ENCODE data around the gene ZNF473.
A peak's percentile ranks its signal among the peaks of the same experiment; 100 is the strongest.

The ZNF473 gene

GRCh38 chr19:50003810-50004419 is 21.9 kb upstream of the ZNF473 start:
- 95% methylated on average over 8 to 9 of the region's 11 CpGs for WGBS, 2 experiments (ENCODE audit: insufficient coverage in 2 of 2)
- no peaks in the 10 kb centered on the region for H3K9me3 ChIP-seq (ENCODE audit: control insufficient read depth, low read length)
- H3K36me3 ChIP-seq (ENCODE audit: control insufficient read depth, insufficient read depth, low read length), result peaks cover 72% of the 10 kb centered on the region
- H3K4me1 ChIP-seq (ENCODE audit: control insufficient read depth, insufficient read depth, low read length, poor library complexity, severe bottlenecking), result peaks cover 8% of the 10 kb centered on the region
- H3K27ac ChIP-seq (ENCODE audit: low read depth, low read length, severe bottlenecking), result peak overlapping the region; percentile 74
- no peak overlapping the region for H3K4me3 ChIP-seq (ENCODE audit: extremely low read depth, insufficient read depth, low read length, poor library complexity, severe bottlenecking)

DNA sequence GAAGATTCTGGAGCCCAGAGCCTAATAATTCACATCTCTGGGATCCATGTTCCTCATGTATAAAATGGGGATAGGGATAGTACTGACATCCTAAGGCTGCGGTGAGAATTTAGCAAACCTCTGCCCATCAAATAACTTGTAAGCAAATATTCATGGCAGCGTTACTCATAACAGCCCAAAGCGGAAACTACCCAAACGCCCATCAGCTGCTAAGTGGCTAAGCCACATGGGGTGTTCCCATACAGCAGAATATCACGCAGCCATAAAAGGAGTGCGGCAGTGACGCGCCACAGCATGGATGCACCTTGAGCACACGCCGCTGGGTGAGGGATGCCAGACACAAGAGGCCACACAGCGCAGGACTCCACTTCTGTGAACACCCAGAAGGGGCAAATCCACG is 20.4 kb upstream of the ZNF473 start:
- Histone ChIP-seq H3K27ac (ENCODE audit: low read depth, low read length, severe bottlenecking) (no peak overlapping the region), H3K4me3 (ENCODE audit: extremely low read depth, insufficient read depth, low read length, poor library complexity, severe bottlenecking) (no peak overlapping the region), H3K36me3 (ENCODE audit: control insufficient read depth, insufficient read depth, low read length) (peaks cover 60% of the 10 kb centered on the region), H3K9me3 (ENCODE audit: control insufficient read depth, low read length) (no peaks in the 10 kb centered on the region), H3K4me1 (ENCODE audit: control insufficient read depth, insufficient read depth, low read length, poor library complexity, severe bottlenecking) (peaks cover 8% of the 10 kb centered on the region)
- WGBS, 2 experiments (ENCODE audit: insufficient coverage in 2 of 2), result 97 to 100% methylated on average over 12 of the region's 12 CpGs

DNA sequence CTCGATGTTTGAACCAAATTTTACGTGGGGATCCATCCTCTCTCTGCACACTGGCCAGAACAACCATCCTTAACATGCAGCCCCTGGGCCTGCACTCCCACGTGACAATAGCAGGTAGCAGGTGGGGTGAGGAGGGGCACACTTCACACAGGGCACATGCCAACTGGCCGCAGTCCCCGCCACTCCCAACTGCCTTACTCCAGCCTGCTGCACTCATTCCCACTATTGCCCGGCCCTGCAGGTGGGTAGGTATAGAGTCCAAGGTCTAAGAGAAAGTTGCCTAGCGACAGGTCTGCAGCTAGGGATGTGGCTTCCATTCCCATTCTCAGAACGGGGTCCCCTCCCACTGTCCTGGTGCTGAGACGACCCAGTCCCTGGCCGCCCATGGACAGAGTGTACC is 18.6 kb upstream of the ZNF473 start:
- H3K4me1 ChIP-seq (ENCODE audit: control insufficient read depth, insufficient read depth, low read length, poor library complexity, severe bottlenecking), result peaks cover 8% of the 10 kb centered on the region
- 95 to 96% methylated on average over 4 to 6 of the region's 10 CpGs for WGBS, 2 experiments (ENCODE audit: insufficient coverage in 2 of 2)
- H3K4me3 ChIP-seq (ENCODE audit: extremely low read depth, insufficient read depth, low read length, poor library complexity, severe bottlenecking), result no peak overlapping the region
- no peaks in the 10 kb centered on the region for H3K9me3 ChIP-seq (ENCODE audit: control insufficient read depth, low read length)
- H3K36me3 ChIP-seq (ENCODE audit: control insufficient read depth, insufficient read depth, low read length), result peaks cover 60% of the 10 kb centered on the region
- H3K27ac ChIP-seq (ENCODE audit: low read depth, low read length, severe bottlenecking), result no peak overlapping the region

DNA sequence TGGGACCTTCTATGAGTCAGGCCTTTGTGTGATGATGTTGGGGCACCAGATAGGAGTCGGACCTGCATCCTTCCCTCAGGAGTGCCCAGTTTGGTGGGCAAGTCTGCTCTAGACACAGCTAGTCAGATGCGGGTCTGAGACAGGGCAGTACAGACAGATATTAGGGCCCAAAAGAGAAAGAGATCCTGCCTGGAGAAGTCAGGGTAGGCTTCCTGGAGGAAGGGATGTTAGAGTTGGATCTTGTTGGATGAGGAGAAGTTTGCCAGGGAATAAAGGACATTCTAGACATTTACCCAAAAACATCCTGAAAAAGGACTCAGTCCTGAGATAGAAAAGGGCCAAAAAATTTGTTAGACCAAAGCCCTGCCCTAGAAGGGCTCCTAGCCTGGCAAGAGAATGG is 17.9 kb upstream of the ZNF473 start:
- Histone ChIP-seq H3K4me3 (ENCODE audit: extremely low read depth, insufficient read depth, low read length, poor library complexity, severe bottlenecking) (no peak overlapping the region), H3K9me3 (ENCODE audit: control insufficient read depth, low read length) (no peaks in the 10 kb centered on the region), H3K36me3 (ENCODE audit: control insufficient read depth, insufficient read depth, low read length) (peaks cover 55% of the 10 kb centered on the region), H3K4me1 (ENCODE audit: control insufficient read depth, insufficient read depth, low read length, poor library complexity, severe bottlenecking) (peaks cover 8% of the 10 kb centered on the region), H3K27ac (ENCODE audit: low read depth, low read length, severe bottlenecking) (no peak overlapping the region)
- WGBS, 2 experiments (ENCODE audit: insufficient coverage in 2 of 2), result 100% methylated on average over 1 to 2 of the region's 2 CpGs

GRCh38 chr19:50008532-50008931 is 17.3 kb upstream of the ZNF473 start:
- 61 to 69% methylated on average over 9 to 10 of the region's 10 CpGs for WGBS, 2 experiments (ENCODE audit: insufficient coverage in 2 of 2)
- peaks cover 56% of the 10 kb centered on the region for H3K36me3 ChIP-seq (ENCODE audit: control insufficient read depth, insufficient read depth, low read length)
- peaks cover 8% of the 10 kb centered on the region for H3K4me1 ChIP-seq (ENCODE audit: control insufficient read depth, insufficient read depth, low read length, poor library complexity, severe bottlenecking)
- H3K4me3 ChIP-seq (ENCODE audit: extremely low read depth, insufficient read depth, low read length, poor library complexity, severe bottlenecking), result no peak overlapping the region
- no peak overlapping the region for H3K27ac ChIP-seq (ENCODE audit: low read depth, low read length, severe bottlenecking)
- H3K9me3 ChIP-seq (ENCODE audit: control insufficient read depth, low read length), result no peaks in the 10 kb centered on the region

DNA sequence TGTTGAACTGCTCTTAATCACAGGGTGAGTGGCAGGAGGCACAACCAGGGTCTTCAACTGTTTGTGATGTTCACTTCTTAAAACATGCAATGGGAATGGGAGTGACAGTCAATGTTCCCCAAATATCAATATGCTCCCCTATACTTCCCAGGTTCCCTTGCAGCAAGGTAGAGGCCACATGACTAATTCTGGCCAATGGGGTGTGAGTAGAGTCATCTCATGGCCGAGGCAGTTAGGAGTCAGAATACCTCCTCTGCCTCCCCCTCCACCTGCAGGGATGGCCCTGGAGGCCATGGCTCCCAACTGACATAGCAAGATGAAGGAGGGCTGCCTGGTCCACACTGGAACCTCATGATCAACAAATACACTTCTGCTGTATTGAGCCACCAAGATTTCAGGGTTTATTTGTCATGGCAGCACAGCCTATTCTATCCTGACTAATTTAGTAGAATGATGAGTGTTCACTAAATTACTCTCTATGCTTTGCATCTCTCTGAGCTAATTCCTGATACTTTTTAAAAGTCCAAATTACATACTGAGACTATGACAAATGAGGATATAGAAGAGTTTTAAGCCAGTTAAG is 9.5 kb upstream of the ZNF473 start:
- WGBS, 2 experiments (ENCODE audit: insufficient coverage in 2 of 2), result 86% methylated on average over 1 of the region's 1 CpG; no CpG with 5 or more reads in 1 of the 2 experiments
- H3K4me3 ChIP-seq (ENCODE audit: extremely low read depth, insufficient read depth, low read length, poor library complexity, severe bottlenecking), result no peak overlapping the region
- no peaks in the 10 kb centered on the region for H3K9me3 ChIP-seq (ENCODE audit: control insufficient read depth, low read length)
- no peaks in the 10 kb centered on the region for H3K4me1 ChIP-seq (ENCODE audit: control insufficient read depth, insufficient read depth, low read length, poor library complexity, severe bottlenecking)
- H3K27ac ChIP-seq (ENCODE audit: low read depth, low read length, severe bottlenecking), result no peak overlapping the region
- peaks cover 78% of the 10 kb centered on the region for H3K36me3 ChIP-seq (ENCODE audit: control insufficient read depth, insufficient read depth, low read length)

GRCh38 chr19:50020481-50020880 is 5.3 kb upstream of the ZNF473 start:
- H3K4me1 ChIP-seq (ENCODE audit: control insufficient read depth, insufficient read depth, low read length, poor library complexity, severe bottlenecking), result no peaks in the 10 kb centered on the region
- H3K9me3 ChIP-seq (ENCODE audit: control insufficient read depth, low read length), result no peaks in the 10 kb centered on the region
- no peak overlapping the region for H3K27ac ChIP-seq (ENCODE audit: low read depth, low read length, severe bottlenecking)
- peaks cover 61% of the 10 kb centered on the region for H3K36me3 ChIP-seq (ENCODE audit: control insufficient read depth, insufficient read depth, low read length)
- WGBS, 2 experiments (ENCODE audit: insufficient coverage in 2 of 2), result 96 to 97% methylated on average over 5 of the region's 6 CpGs
- no peak overlapping the region for H3K4me3 ChIP-seq (ENCODE audit: extremely low read depth, insufficient read depth, low read length, poor library complexity, severe bottlenecking)

DNA sequence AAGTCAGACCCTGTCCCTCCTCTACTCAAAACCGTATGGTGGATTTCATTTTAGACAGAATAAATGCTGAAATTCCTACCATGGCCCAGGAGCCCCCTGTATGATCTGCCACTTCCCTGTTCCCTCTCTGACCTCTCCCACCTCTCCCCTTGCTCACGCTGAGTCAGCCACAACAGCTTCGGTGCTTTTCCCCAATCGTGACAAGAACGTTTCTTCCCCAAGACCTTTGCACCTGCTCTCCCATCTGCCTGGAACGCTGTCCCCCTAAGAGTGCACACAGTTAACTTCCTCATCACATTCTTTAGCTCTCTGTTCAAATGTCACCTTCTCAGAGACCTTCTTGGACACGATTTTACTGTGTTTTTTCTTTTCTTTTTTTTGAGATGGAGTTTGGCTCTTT is 3.0 kb upstream of the ZNF473 start:
- Histone ChIP-seq H3K4me3 (ENCODE audit: extremely low read depth, insufficient read depth, low read length, poor library complexity, severe bottlenecking) (no peak overlapping the region), H3K27ac (ENCODE audit: low read depth, low read length, severe bottlenecking) (no peak overlapping the region), H3K4me1 (ENCODE audit: control insufficient read depth, insufficient read depth, low read length, poor library complexity, severe bottlenecking) (peaks cover 8% of the 10 kb centered on the region), H3K9me3 (ENCODE audit: control insufficient read depth, low read length) (peaks cover 7% of the 10 kb centered on the region), H3K36me3 (ENCODE audit: control insufficient read depth, insufficient read depth, low read length) (peaks cover 48% of the 10 kb centered on the region)
- 89 to 96% methylated on average over 5 to 7 of the region's 7 CpGs for WGBS, 2 experiments (ENCODE audit: insufficient coverage in 2 of 2)

DNA sequence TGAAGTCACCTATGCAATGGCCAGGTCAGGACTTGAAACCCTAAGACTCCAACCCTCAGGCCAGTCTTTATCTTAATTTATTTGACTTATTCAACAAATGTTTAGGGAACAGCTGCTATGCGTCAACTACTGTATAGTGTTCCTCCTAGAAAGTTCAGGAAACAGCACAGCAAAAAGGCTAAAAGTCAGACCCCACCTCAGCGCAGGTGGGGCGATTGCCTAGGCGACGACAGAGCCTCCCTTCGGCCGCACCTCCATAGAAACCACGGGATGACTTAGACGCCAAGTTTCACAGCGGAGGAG is 1.1 kb upstream of the ZNF473 start:
- WGBS, 2 experiments (ENCODE audit: insufficient coverage in 2 of 2), result 3% methylated on average over 10 of the region's 10 CpGs
- peaks cover 8% of the 10 kb centered on the region for H3K4me1 ChIP-seq (ENCODE audit: control insufficient read depth, insufficient read depth, low read length, poor library complexity, severe bottlenecking)
- H3K27ac ChIP-seq (ENCODE audit: low read depth, low read length, severe bottlenecking), result peak overlapping the region; percentile 74
- H3K4me3 ChIP-seq (ENCODE audit: extremely low read depth, insufficient read depth, low read length, poor library complexity, severe bottlenecking), result peak overlapping the region; percentile 99
- peaks cover 37% of the 10 kb centered on the region for H3K36me3 ChIP-seq (ENCODE audit: control insufficient read depth, insufficient read depth, low read length)
- peaks cover 7% of the 10 kb centered on the region for H3K9me3 ChIP-seq (ENCODE audit: control insufficient read depth, low read length)

DNA sequence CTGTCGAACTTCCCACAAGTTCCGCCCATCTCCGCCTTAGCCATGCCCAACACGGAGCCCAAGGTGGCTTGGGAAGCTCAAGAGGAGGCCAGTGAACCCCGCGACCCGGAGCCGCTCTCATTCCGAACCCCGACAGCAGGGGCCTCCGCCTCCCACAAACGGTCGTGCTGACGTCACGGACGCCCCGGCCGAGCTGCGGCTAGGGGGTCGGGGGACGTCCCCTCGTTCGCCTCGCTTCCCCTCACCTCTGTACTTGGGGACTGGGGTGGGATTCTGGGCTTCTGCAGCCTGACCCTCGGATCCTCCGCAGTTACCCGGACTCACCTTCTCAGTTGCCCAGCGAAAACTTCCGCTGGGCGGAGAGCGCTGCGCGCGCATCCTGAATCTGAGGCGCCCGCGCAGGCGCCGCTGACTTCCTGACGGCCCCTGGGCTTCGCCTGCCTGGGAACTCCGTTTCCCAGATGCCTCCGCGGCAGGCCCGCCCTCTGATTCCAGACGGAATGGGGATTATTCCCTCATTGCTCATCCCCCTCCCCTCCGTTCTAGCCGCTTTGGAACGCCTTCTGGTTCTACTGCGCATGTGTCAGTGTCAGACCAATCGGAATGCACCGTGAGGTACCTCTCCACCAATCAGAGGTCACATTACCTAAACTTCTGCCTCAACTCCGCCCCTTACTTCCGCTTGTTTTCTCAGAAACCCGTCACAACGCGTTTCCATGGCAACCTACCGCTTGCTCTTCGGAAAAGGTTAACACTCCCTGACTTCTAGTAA is 597 bp upstream of the ZNF473 start, which contains the start of gene VRK3:
VRK3 (minus strand) TSS at position 351 of the 772 bp plus-strand sequence. CDS start 9,210 bp downstream, outside the sequence.
- Histone ChIP-seq H3K4me3 (ENCODE audit: extremely low read depth, insufficient read depth, low read length, poor library complexity, severe bottlenecking) (peak within 1 kb of the TSS; percentile 99), H3K9me3 (ENCODE audit: control insufficient read depth, low read length) (peaks cover 7% of the 10 kb centered on the region), H3K4me1 (ENCODE audit: control insufficient read depth, insufficient read depth, low read length, poor library complexity, severe bottlenecking) (peaks cover 8% of the 10 kb centered on the region), H3K27ac (ENCODE audit: low read depth, low read length, severe bottlenecking) (peak within 1 kb of the TSS; percentile 95), H3K36me3 (ENCODE audit: control insufficient read depth, insufficient read depth, low read length) (peaks cover 36% of the 10 kb centered on the region)
- 0% methylated on average over 39 to 41 of the region's 59 CpGs for WGBS, 2 experiments (ENCODE audit: insufficient coverage in 2 of 2)

GRCh38 chr19:50026550-50026906 is 723 bp downstream of the ZNF473 start:
- Histone ChIP-seq H3K4me3 (ENCODE audit: extremely low read depth, insufficient read depth, low read length, poor library complexity, severe bottlenecking) (peak overlapping the region; percentile 99), H3K36me3 (ENCODE audit: control insufficient read depth, insufficient read depth, low read length) (peaks cover 34% of the 10 kb centered on the region), H3K27ac (ENCODE audit: low read depth, low read length, severe bottlenecking) (no peak overlapping the region), H3K4me1 (ENCODE audit: control insufficient read depth, insufficient read depth, low read length, poor library complexity, severe bottlenecking) (peaks cover 8% of the 10 kb centered on the region), H3K9me3 (ENCODE audit: control insufficient read depth, low read length) (peaks cover 7% of the 10 kb centered on the region)
- 91 to 100% methylated on average over 7 of the region's 7 CpGs for WGBS, 2 experiments (ENCODE audit: insufficient coverage in 2 of 2)
